ENCODE results near the gene MPHOSPH9. TPM values are rescaled to one million over a fixed set of nuclear protein-coding genes. Genes with fewer than 3 reads are reported as not detected.

MPHOSPH9 gene
- polyA plus RNA-seq, 10 donors = 11.9 to 28.3 (median 21.2) TPM

GRCh38 chr12:123150744-123151456 is 82.0 kb downstream of the MPHOSPH9 start, which contains the start of gene PITPNM2:
PITPNM2 (minus strand) TSS chr12:123151090; CDS start chr12:123034590, 116,500 bp downstream.
- peak in 2 of 3 donors; percentile 60 to 75 for DNase-seq

- DNase-seq = peak in 2 of 3 donors; percentile 38 to 59
Observed at GRCh38 chr12:123150275-123150743, 82.6 kb downstream of the MPHOSPH9 start.

- peak in 1 of 3 donors; percentile 18 for DNase-seq
Observed at GRCh38 chr12:123149501-123150274, 83.3 kb downstream of the MPHOSPH9 start.

- DNase-seq = peak in 1 of 3 donors; percentile 22
Observed at GRCh38 chr12:123149088-123149487, 83.9 kb downstream of the MPHOSPH9 start.

GRCh38 chr12:123148655-123149054 is 84.3 kb downstream of the MPHOSPH9 start:
- no peak for DNase-seq

GRCh38 chr12:123148223-123148622 is 84.7 kb downstream of the MPHOSPH9 start:
- DNase-seq = no peak

GRCh38 chr12:123145211-123145610 is 87.7 kb downstream of the MPHOSPH9 start:
- DNase-seq = no peak

- no peak for DNase-seq
Observed at GRCh38 chr12:123143736-123144461, 89.0 kb downstream of the MPHOSPH9 start.

GRCh38 chr12:123142921-123143735 is 89.8 kb downstream of the MPHOSPH9 start:
- DNase-seq = no peak

GRCh38 chr12:123142518-123142840 is 90.5 kb downstream of the MPHOSPH9 start:
- DNase-seq = no peak

- DNase-seq = peak; percentile 50 to 79 (median 54)
Observed at GRCh38 chr12:123141615-123142517, 91.1 kb downstream of the MPHOSPH9 start.

GRCh38 chr12:123140676-123141614 is 92.0 kb downstream of the MPHOSPH9 start:
- no peak for DNase-seq

- peak in 1 of 3 donors; percentile 74 for DNase-seq
Observed at GRCh38 chr12:123139926-123140675, 92.8 kb downstream of the MPHOSPH9 start.

GRCh38 chr12:123135688-123136087 is 97.3 kb downstream of the MPHOSPH9 start:
- DNase-seq = no peak

- DNase-seq = no peak
Observed at GRCh38 chr12:123134826-123135225, 98.1 kb downstream of the MPHOSPH9 start.

GRCh38 chr12:123134271-123134671 is 98.7 kb downstream of the MPHOSPH9 start:
- DNase-seq = no peak

- no peak for DNase-seq
Observed at GRCh38 chr12:123133701-123134100, 99.2 kb downstream of the MPHOSPH9 start.

GRCh38 chr12:123132951-123133619 is 99.9 kb downstream of the MPHOSPH9 start:
- no peak for DNase-seq
